ENCODE results near the gene MRPL39.

MRPL39 gene

DNA sequence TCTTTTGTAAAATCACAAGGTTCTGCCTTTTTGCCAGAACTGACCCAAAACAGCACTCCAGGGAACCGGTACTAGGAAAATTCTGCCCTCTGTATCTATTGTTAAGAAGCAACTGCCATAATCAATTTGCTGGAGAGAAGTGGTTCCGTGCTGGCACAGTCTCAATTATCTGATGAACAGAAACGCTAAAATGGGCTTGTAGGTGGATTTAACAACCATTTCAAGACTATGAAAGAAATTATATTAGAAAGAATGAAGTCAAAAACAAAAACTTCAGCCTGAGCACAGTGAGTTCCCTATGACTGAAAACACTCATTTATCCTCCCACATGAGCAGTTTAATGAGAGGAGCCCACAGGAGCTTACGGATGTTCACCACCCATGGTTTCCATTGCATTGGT is 36.2 kb upstream of the MRPL39 start:
- ATAC-seq: no peak
- TF ChIP-seq PPARA (CRISPR knock-in tag; IDR thresholded peaks at IDR 0.05; ENCODE audit: borderline replicate concordance): no peak
- no peak for TF ChIP-seq ZNF70 (CRISPR knock-in tag; IDR thresholded peaks at IDR 0.05)
- no peak for TF ChIP-seq RARB (CRISPR knock-in tag; IDR thresholded peaks at IDR 0.05)
- no peak for TF ChIP-seq TCF4 (CRISPR knock-in tag; IDR thresholded peaks at IDR 0.05; ENCODE audit: borderline replicate concordance)
- TF ChIP-seq, protein P1, sequence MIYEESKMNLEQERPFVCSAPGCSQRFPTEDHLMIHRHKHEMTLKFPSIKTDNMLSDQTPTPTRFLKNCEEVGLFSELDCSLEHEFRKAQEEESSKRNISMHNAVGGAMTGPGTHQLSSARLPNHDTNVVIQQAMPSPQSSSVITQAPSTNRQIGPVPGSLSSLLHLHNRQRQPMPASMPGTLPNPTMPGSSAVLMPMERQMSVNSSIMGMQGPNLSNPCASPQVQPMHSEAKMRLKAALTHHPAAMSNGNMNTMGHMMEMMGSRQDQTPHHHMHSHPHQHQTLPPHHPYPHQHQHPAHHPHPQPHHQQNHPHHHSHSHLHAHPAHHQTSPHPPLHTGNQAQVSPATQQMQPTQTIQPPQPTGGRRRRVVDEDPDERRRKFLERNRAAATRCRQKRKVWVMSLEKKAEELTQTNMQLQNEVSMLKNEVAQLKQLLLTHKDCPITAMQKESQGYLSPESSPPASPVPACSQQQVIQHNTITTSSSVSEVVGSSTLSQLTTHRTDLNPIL (CRISPR knock-in tag; IDR thresholded peaks at IDR 0.05; ENCODE audit: low read depth): no peak
- TF ChIP-seq, protein P2, sequence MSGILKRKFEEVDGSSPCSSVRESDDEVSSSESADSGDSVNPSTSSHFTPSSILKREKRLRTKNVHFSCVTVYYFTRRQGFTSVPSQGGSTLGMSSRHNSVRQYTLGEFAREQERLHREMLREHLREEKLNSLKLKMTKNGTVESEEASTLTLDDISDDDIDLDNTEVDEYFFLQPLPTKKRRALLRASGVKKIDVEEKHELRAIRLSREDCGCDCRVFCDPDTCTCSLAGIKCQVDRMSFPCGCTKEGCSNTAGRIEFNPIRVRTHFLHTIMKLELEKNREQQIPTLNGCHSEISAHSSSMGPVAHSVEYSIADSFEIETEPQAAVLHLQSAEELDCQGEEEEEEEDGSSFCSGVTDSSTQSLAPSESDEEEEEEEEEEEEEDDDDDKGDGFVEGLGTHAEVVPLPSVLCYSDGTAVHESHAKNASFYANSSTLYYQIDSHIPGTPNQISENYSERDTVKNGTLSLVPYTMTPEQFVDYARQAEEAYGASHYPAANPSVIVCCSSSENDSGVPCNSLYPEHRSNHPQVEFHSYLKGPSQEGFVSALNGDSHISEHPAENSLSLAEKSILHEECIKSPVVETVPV (CRISPR knock-in tag; IDR thresholded peaks at IDR 0.05): no peak
- no peak for TF ChIP-seq TOX (CRISPR knock-in tag; IDR thresholded peaks at IDR 0.05; ENCODE audit: borderline replicate concordance)
- no peak for TF ChIP-seq BACH2 (CRISPR knock-in tag; IDR thresholded peaks at IDR 0.05; ENCODE audit: borderline replicate concordance)
- TF ChIP-seq OSR1 (CRISPR knock-in tag; IDR thresholded peaks at IDR 0.05): no peak
- TF ChIP-seq ARNTL (CRISPR knock-in tag; IDR thresholded peaks at IDR 0.05; ENCODE audit: borderline replicate concordance, low read depth): no peak
- no peak for TF ChIP-seq ZNF8 (CRISPR knock-in tag; IDR thresholded peaks at IDR 0.05)

DNA sequence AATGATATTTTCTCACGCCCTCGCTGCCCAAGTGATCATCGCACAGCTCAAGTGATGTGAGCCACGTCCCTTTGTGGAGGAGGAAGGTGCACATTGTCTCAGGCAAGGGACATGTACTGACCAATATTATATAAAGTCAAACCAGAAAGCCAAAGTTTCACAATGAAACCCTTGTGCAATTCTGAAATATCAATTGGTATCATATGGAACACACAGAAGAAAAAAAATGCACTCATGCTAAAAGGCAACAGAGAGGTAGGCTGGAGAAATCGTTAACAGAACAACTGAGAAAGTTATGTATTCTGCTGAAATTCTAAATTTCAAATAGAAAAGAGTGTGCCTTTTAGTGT is 33.6 kb upstream of the MRPL39 start:
- TF ChIP-seq, protein P3, sequence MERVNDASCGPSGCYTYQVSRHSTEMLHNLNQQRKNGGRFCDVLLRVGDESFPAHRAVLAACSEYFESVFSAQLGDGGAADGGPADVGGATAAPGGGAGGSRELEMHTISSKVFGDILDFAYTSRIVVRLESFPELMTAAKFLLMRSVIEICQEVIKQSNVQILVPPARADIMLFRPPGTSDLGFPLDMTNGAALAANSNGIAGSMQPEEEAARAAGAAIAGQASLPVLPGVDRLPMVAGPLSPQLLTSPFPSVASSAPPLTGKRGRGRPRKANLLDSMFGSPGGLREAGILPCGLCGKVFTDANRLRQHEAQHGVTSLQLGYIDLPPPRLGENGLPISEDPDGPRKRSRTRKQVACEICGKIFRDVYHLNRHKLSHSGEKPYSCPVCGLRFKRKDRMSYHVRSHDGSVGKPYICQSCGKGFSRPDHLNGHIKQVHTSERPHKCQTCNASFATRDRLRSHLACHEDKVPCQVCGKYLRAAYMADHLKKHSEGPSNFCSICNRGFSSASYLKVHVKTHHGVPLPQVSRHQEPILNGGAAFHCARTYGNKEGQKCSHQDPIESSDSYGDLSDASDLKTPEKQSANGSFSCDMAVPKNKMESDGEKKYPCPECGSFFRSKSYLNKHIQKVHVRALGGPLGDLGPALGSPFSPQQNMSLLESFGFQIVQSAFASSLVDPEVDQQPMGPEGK (CRISPR knock-in tag; IDR thresholded peaks at IDR 0.05; ENCODE audit: borderline replicate concordance): no peak
- TF ChIP-seq, protein P4, sequence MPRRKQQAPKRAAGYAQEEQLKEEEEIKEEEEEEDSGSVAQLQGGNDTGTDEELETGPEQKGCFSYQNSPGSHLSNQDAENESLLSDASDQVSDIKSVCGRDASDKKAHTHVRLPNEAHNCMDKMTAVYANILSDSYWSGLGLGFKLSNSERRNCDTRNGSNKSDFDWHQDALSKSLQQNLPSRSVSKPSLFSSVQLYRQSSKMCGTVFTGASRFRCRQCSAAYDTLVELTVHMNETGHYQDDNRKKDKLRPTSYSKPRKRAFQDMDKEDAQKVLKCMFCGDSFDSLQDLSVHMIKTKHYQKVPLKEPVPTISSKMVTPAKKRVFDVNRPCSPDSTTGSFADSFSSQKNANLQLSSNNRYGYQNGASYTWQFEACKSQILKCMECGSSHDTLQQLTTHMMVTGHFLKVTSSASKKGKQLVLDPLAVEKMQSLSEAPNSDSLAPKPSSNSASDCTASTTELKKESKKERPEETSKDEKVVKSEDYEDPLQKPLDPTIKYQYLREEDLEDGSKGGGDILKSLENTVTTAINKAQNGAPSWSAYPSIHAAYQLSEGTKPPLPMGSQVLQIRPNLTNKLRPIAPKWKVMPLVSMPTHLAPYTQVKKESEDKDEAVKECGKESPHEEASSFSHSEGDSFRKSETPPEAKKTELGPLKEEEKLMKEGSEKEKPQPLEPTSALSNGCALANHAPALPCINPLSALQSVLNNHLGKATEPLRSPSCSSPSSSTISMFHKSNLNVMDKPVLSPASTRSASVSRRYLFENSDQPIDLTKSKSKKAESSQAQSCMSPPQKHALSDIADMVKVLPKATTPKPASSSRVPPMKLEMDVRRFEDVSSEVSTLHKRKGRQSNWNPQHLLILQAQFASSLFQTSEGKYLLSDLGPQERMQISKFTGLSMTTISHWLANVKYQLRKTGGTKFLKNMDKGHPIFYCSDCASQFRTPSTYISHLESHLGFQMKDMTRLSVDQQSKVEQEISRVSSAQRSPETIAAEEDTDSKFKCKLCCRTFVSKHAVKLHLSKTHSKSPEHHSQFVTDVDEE (CRISPR knock-in tag; IDR thresholded peaks at IDR 0.05): no peak
- TF ChIP-seq TCF4 (CRISPR knock-in tag; IDR thresholded peaks at IDR 0.05; ENCODE audit: borderline replicate concordance) (no peak), ESRRG (CRISPR knock-in tag; IDR thresholded peaks at IDR 0.05) (no peak), ZNF8 (CRISPR knock-in tag; IDR thresholded peaks at IDR 0.05) (no peak), ARNTL (CRISPR knock-in tag; IDR thresholded peaks at IDR 0.05; ENCODE audit: borderline replicate concordance, low read depth) (no peak), ZNF70 (CRISPR knock-in tag; IDR thresholded peaks at IDR 0.05) (no peak), SNAI2 (CRISPR knock-in tag; IDR thresholded peaks at IDR 0.05) (no peak), ZFP3 (CRISPR knock-in tag; IDR thresholded peaks at IDR 0.05) (no peak), ZFP30 (CRISPR knock-in tag; IDR thresholded peaks at IDR 0.05) (no peak), ZNF565 (CRISPR knock-in tag; conservative IDR thresholded peaks at IDR 0.05; ENCODE audit: low read depth) (no peak), TOX (CRISPR knock-in tag; IDR thresholded peaks at IDR 0.05; ENCODE audit: borderline replicate concordance) (no peak), BACH2 (CRISPR knock-in tag; IDR thresholded peaks at IDR 0.05; ENCODE audit: borderline replicate concordance) (no peak), CSDC2 (CRISPR knock-in tag; IDR thresholded peaks at IDR 0.05) (no peak), ZC3H10 (CRISPR knock-in tag; IDR thresholded peaks at IDR 0.05) (no peak), ISL1 (CRISPR knock-in tag; IDR thresholded peaks at IDR 0.05) (no peak), RARB (CRISPR knock-in tag; IDR thresholded peaks at IDR 0.05) (no peak)
- TF ChIP-seq, protein P1 (CRISPR knock-in tag; IDR thresholded peaks at IDR 0.05; ENCODE audit: low read depth): no peak
- TF ChIP-seq, protein P2 (CRISPR knock-in tag; IDR thresholded peaks at IDR 0.05): no peak
- ATAC-seq: no peak

Measured in SK-N-SH treated with all-trans-retinoic acid at 6 μM for 48 hours (cell line).